ENCODE data around the gene TRMU. TPM values are rescaled to one million over a fixed set of nuclear protein-coding genes. Genes with fewer than 3 reads are reported as not detected.

TRMU gene
- polyA plus RNA-seq, 1 donor (not counting 4 experiments of a cell fraction or from before 2014, with no cell fraction given), result 33.6 TPM

GRCh38 chr22:46379066-46379930 is 43.8 kb downstream of the TRMU start:
- Histone ChIP-seq H3K79me2 (ENCODE audit: control insufficient read depth, insufficient read depth, low read length) (no peaks in the 10 kb centered on the region), H3K9me3 (ENCODE audit: control insufficient read depth, low read depth, low read length) (peaks cover 8% of the 10 kb centered on the region), H3K27me3 (ENCODE audit: control insufficient read depth, extremely low read depth, insufficient read depth, low read length) (no peaks in the 10 kb centered on the region), H3K4me1 (ENCODE audit: control insufficient read depth, extremely low read depth, insufficient read depth, low read length) (peaks cover 3% of the 10 kb centered on the region), H3K36me3 (ENCODE audit: control insufficient read depth in 2 of 2, extremely low read depth in 1 of 2, insufficient read depth in 2 of 2, low read length in 2 of 2) (peaks cover 25 to 28% of the 10 kb centered on the region in 2 experiments), H3K9me1 (ENCODE audit: control insufficient read depth, extremely low read depth, insufficient read depth, low read length) (no peaks in the 10 kb centered on the region), H3K4me2 (ENCODE audit: control insufficient read depth, extremely low read depth, insufficient read depth, low read depth, low read length) (no peak overlapping the region), H3K9ac (ENCODE audit: control insufficient read depth, extremely low read depth, insufficient read depth, low read length) (no peak overlapping the region), H3K27ac (ENCODE audit: control insufficient read depth, insufficient read depth, low read length) (no peak overlapping the region), H3K4me3 (ENCODE audit: control insufficient read depth in 2 of 3, extremely low read depth in 1 of 3, insufficient read depth in 2 of 3, low read depth in 1 of 3, low read length in 3 of 3) (no peak overlapping the region), H4K20me1 (ENCODE audit: control insufficient read depth, extremely low read depth, insufficient read depth, low read length) (no peaks in the 10 kb centered on the region), H2AFZ (ENCODE audit: control insufficient read depth, low read length) (no peak overlapping the region)
- TF ChIP-seq CTCF (optimal IDR thresholded peaks at IDR 0.05 in 1 of 3, IDR thresholded peaks at IDR 0.05 in 1 of 3, conservative IDR thresholded peaks at IDR 0.05 in 1 of 3; ENCODE audit: extremely low read depth in 1 of 3, insufficient read depth in 2 of 3, low read length in 3 of 3) (no peak), EZH2 (IDR thresholded peaks at IDR 0.05; ENCODE audit: low read length) (no peak)
- FAIRE-seq, result no peak
- no peak for DNase-seq (ENCODE audit: low read depth, low spot score)
- dilution Hi-C loops (cut with MboI; ENCODE audit: extremely low pct_ligation_motif_present, low sequenced_read_pairs), result no loop called here

DNA sequence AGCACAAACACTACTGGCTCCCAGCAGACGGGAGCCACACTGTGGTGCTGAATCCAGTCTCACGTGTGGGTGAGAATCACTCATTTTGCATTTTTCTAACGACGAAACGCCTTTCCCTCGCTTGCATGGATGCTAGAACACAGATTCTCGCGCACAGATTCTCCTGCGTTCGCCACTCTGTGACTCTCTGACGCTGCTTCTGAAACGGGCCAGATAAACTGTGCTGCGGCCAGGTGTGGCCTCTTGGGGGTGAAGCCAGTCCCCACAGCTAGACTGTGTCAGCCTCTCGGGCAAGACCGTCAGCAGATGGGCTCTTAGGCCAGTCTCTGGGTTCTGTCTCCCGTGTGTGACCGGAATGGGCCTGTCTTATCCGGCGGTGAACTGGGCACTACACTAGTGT is 44.6 kb downstream of the TRMU start:
- H3K36me3 ChIP-seq (ENCODE audit: control insufficient read depth in 2 of 2, extremely low read depth in 1 of 2, insufficient read depth in 2 of 2, low read length in 2 of 2), result peaks cover 27 to 28% of the 10 kb centered on the region in 2 experiments
- no peak overlapping the region for H3K9ac ChIP-seq (ENCODE audit: control insufficient read depth, extremely low read depth, insufficient read depth, low read length)
- no peak overlapping the region for H3K4me2 ChIP-seq (ENCODE audit: control insufficient read depth, extremely low read depth, insufficient read depth, low read depth, low read length)
- H3K79me2 ChIP-seq (ENCODE audit: control insufficient read depth, insufficient read depth, low read length), result no peaks in the 10 kb centered on the region
- H3K9me1 ChIP-seq (ENCODE audit: control insufficient read depth, extremely low read depth, insufficient read depth, low read length), result no peaks in the 10 kb centered on the region
- TF ChIP-seq EZH2 (IDR thresholded peaks at IDR 0.05; ENCODE audit: low read length) (no peak), CTCF (optimal IDR thresholded peaks at IDR 0.05 in 1 of 3, IDR thresholded peaks at IDR 0.05 in 1 of 3, conservative IDR thresholded peaks at IDR 0.05 in 1 of 3; ENCODE audit: extremely low read depth in 1 of 3, insufficient read depth in 2 of 3, low read length in 3 of 3) (no peak)
- no peak overlapping the region for H2AFZ ChIP-seq (ENCODE audit: control insufficient read depth, low read length)
- H3K4me1 ChIP-seq (ENCODE audit: control insufficient read depth, extremely low read depth, insufficient read depth, low read length), result peaks cover 3% of the 10 kb centered on the region
- H3K27ac ChIP-seq (ENCODE audit: control insufficient read depth, insufficient read depth, low read length), result no peak overlapping the region
- H3K9me3 ChIP-seq (ENCODE audit: control insufficient read depth, low read depth, low read length), result peaks cover 8% of the 10 kb centered on the region
- FAIRE-seq (no peak), DNase-seq (ENCODE audit: low read depth, low spot score) (no peak)
- no peak overlapping the region for H3K4me3 ChIP-seq (ENCODE audit: control insufficient read depth in 2 of 3, extremely low read depth in 1 of 3, insufficient read depth in 2 of 3, low read depth in 1 of 3, low read length in 3 of 3)
- dilution Hi-C loops (cut with MboI; ENCODE audit: extremely low pct_ligation_motif_present, low sequenced_read_pairs), result no loop called here
- no peaks in the 10 kb centered on the region for H4K20me1 ChIP-seq (ENCODE audit: control insufficient read depth, extremely low read depth, insufficient read depth, low read length)
- no peaks in the 10 kb centered on the region for H3K27me3 ChIP-seq (ENCODE audit: control insufficient read depth, extremely low read depth, insufficient read depth, low read length)

All from keratinocyte (primary cell).